ENCODE data around the gene MCMBP.

GRCh38 chr10:119903946-119904666 lies 31.5 kb upstream of the MCMBP start:
- TF ChIP-seq CTCF (IDR thresholded peaks at IDR 0.05) (no peak), POLR2A (IDR thresholded peaks at IDR 0.05) (no peak)

All from esophagus squamous epithelium (tissue), 4 donors.